Naive thymus-derived CD4-positive, alpha-beta T cell (primary cell): ENCODE results near the gene CA4. TPM values are rescaled to one million over a fixed set of nuclear protein-coding genes. Genes with fewer than 3 reads are reported as not detected.
"Not testable (repeated sequence)": the region's sequence is repeated elsewhere in the genome, so short reads cannot be mapped to it uniquely, and the experiment has no call there.

Source experiments
- ATAC-seq: fragments of 150-1000 bp; cut with Tn5 transposase; 2 replicates; pipeline ENCODE4 v1.10.0; 2021; ENCODE audit warnings: mild to moderate bottlenecking, moderate library complexity
- CTCF ChIA-PET: fragments of 350-600 bp; sonication (Branson Sonifier 250); formaldehyde crosslinking; loops from one replicate; lab custom pipeline; 2021; ENCODE audit warnings: antibody characterized with exemption; lab: Charles Lee
- POLR2A ChIA-PET: fragments of 350-600 bp; sonication (Branson Sonifier 250); formaldehyde crosslinking; loops from one replicate; lab custom pipeline; 2021; ENCODE audit warnings: antibody characterized with exemption, inconsistent platforms; lab: Charles Lee
- DNase-seq, 9 donors: peaks; one replicate each; pipeline versions ENCODE4 v3.0.0 to v3.0.0-alpha.2; 2020 to 2022; ENCODE audit warnings: mixed read lengths in 1 of 9
- H3K27ac ChIP-seq: one replicate; pipeline ENCODE4 v1.7.0; 2013; ENCODE audit warnings: mild to moderate bottlenecking, low read depth, low read length, moderate library complexity
- H3K27me3 ChIP-seq, 2 donors: one replicate each; pipeline ENCODE4 v1.7.0; 2013; ENCODE audit warnings: low read length in 2 of 2, mild to moderate bottlenecking in 2 of 2, moderate library complexity in 2 of 2; ENCODE audit not compliant: control insufficient read depth in 2 of 2, insufficient read depth in 2 of 2
- H3K36me3 ChIP-seq, 3 experiments: 1 replicate in 2 of 3; 2 replicates in 1 of 3; pipeline ENCODE4 v1.7.0; 2013; ENCODE audit warnings: low read length in 3 of 3, mild to moderate bottlenecking in 3 of 3, moderate library complexity in 1 of 3; ENCODE audit not compliant: insufficient read depth in 3 of 3, control insufficient read depth in 2 of 3
- H3K4me1 ChIP-seq, 2 donors: one replicate each; pipeline ENCODE4 v1.7.0; 2013; ENCODE audit warnings: low read length in 2 of 2, mild to moderate bottlenecking in 2 of 2, moderate library complexity in 1 of 2; ENCODE audit not compliant: control insufficient read depth in 2 of 2, insufficient read depth in 2 of 2
- H3K4me3 ChIP-seq: 2 replicates; pipeline ENCODE4 v1.7.0; 2013; ENCODE audit warnings: mild to moderate bottlenecking, low read length
- H3K9me3 ChIP-seq, 3 experiments: 1 replicate in 2 of 3; 2 replicates in 1 of 3; pipeline ENCODE4 v1.7.0; 2013; ENCODE audit warnings: low read length in 3 of 3; ENCODE audit not compliant: control insufficient read depth in 2 of 3
- H3K27ac Mint-ChIP-seq, 9 donors: one replicate each; pipeline ENCODE4 v1.8.0; 2020 to 2022; ENCODE audit warnings: mixed read lengths in 9 of 9, mild to moderate bottlenecking in 8 of 9, moderate library complexity in 5 of 9, inconsistent platforms in 2 of 9
- H3K27me3 Mint-ChIP-seq, 5 donors: one replicate each; pipeline ENCODE4 v1.8.0; 2021 to 2022; ENCODE audit warnings: mixed read lengths in 5 of 5, mild to moderate bottlenecking in 1 of 5
- H3K36me3 Mint-ChIP-seq, 5 donors: one replicate each; pipeline ENCODE4 v1.8.0; 2020 to 2022; ENCODE audit warnings: mixed read lengths in 5 of 5, mild to moderate bottlenecking in 3 of 5, inconsistent platforms in 1 of 5
- H3K4me1 Mint-ChIP-seq, 7 donors: one replicate each; pipeline ENCODE4 v1.8.0; 2020 to 2022; ENCODE audit warnings: mixed read lengths in 7 of 7, mild to moderate bottlenecking in 3 of 7, inconsistent platforms in 1 of 7
- H3K4me3 Mint-ChIP-seq, 10 donors: one replicate each; pipeline ENCODE4 v1.8.0; 2020 to 2022; ENCODE audit warnings: mild to moderate bottlenecking in 10 of 10, mixed read lengths in 10 of 10, moderate library complexity in 6 of 10, inconsistent platforms in 2 of 10
- H3K9me3 Mint-ChIP-seq, 11 donors: one replicate each; pipeline ENCODE4 v1.8.0; 2020 to 2022; ENCODE audit warnings: mixed read lengths in 11 of 11, mild to moderate bottlenecking in 4 of 11, inconsistent platforms in 1 of 11, moderate library complexity in 1 of 11
- intact Hi-C, 2 donors: fragments of 100-400 bp; cut with micrococcal nuclease; formaldehyde crosslinking; loops; one replicate each; pipeline ENCODE4 v1.15.1; 2023
- polyA plus RNA-seq, 2 donors: library from polyadenylated mRNA; unstranded; fragments of 300-500 nt; fragmentation: Illumina TruSeq; gene quantifications; one replicate each; pipeline ENCODE4 v1.2.3, GENCODE V29; 2021
- total RNA-seq, 6 experiments: library from RNA in 5 of 6; stranded (reverse) in 5 of 6; gene quantifications; 1 replicate in 5 of 6; 2 replicates in 1 of 6; pipeline ENCODE4 v1.2.3 and lab custom pipeline; 2021 to 2026

Gene CA4
- total and polyA plus RNA-seq, 7 experiments from 2014 or later = not detected

GRCh38 chr17:60193032-60193431 is 43.3 kb downstream of the CA4 start:
- peaks cover 4 to 34% (median 4%) of the 10 kb centered on the region in 3 experiments for H3K36me3 ChIP-seq
- H3K27me3 Mint-ChIP-seq, ATAC-seq, H3K4me1 ChIP-seq, DNase-seq, CTCF ChIA-PET, H3K4me1 Mint-ChIP-seq, H3K4me3 ChIP-seq, intact Hi-C loops, H3K27me3 ChIP-seq, H3K4me3 Mint-ChIP-seq, H3K9me3 Mint-ChIP-seq, H3K27ac ChIP-seq, H3K9me3 ChIP-seq: not testable (repeated sequence)
- POLR2A ChIA-PET = interaction anchor here (0.5 kb wide), 1 partner anchor 17 kb away, joined by 3 read pairs; no protein-coding TSS in a partner anchor
- H3K27ac Mint-ChIP-seq = peak overlapping the region in 1 of 9 donors; percentile 32
- H3K36me3 Mint-ChIP-seq = peaks cover 16 to 65% (median 35%) of the 10 kb centered on the region in 5 donors

DNA sequence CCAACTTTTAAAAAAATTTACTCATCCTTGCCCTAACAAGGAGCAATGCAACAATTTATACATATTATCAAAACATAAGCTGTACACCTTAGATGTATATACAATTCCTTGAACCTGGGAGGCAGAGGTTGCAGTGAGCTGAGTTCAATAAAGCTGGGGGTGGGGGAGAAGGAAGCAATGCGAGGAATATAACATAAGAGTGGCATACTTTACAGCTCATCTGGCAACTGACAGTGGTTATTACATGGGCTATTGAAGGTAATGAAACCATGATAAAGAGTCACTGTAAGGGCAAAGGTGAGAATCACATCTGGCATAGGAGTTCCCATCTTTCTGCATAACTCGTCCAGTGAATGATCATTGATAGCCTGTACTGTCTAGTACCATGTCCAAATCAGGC is 43.7 kb downstream of the CA4 start:
- ChIA-PET POLR2A (no interaction called here), CTCF (no interaction called here)
- peak overlapping the region in 1 of 9 donors; percentile 36 for H3K27ac Mint-ChIP-seq
- H3K36me3 Mint-ChIP-seq = peaks cover 16 to 69% (median 38%) of the 10 kb centered on the region in 5 donors
- peaks cover 0 to 5% (median 0%) of the 10 kb centered on the region in 7 donors for H3K4me1 Mint-ChIP-seq
- Histone ChIP-seq H3K9me3 (no peaks in the 10 kb centered on the region), H3K27ac (no peak overlapping the region), H3K4me1 (no peaks in the 10 kb centered on the region), H3K27me3 (no peaks in the 10 kb centered on the region), H3K36me3 (peaks cover 4 to 38% (median 7%) of the 10 kb centered on the region in 3 experiments), H3K4me3 (no peak overlapping the region)
- intact Hi-C loops = no loop called here
- DNase-seq (no peak), ATAC-seq (no peak)
- no peaks in the 10 kb centered on the region for H3K27me3 Mint-ChIP-seq
- H3K4me3 Mint-ChIP-seq = no peak overlapping the region
- H3K9me3 Mint-ChIP-seq = no peaks in the 10 kb centered on the region

- Mint-ChIP-seq H3K36me3 (peaks cover 16 to 64% (median 32%) of the 10 kb centered on the region in 5 donors), H3K27ac (peak overlapping the region in 1 of 9 donors; percentile 58)
- H3K27me3 Mint-ChIP-seq, POLR2A ChIA-PET, H3K4me3 Mint-ChIP-seq, H3K4me1 ChIP-seq, H3K4me1 Mint-ChIP-seq, intact Hi-C loops, H3K27me3 ChIP-seq, H3K9me3 Mint-ChIP-seq, H3K4me3 ChIP-seq, CTCF ChIA-PET, H3K9me3 ChIP-seq, ATAC-seq, DNase-seq, H3K27ac ChIP-seq: not testable (repeated sequence)
- H3K36me3 ChIP-seq = peaks cover 4 to 43% (median 5%) of the 10 kb centered on the region in 3 experiments
Measured at GRCh38 chr17:60194141-60194540, 44.4 kb downstream of the CA4 start.

GRCh38 chr17:60198630-60199029 is 48.9 kb downstream of the CA4 start:
- H3K27me3 ChIP-seq, DNase-seq, POLR2A ChIA-PET, ATAC-seq, intact Hi-C loops, H3K4me1 Mint-ChIP-seq, H3K4me1 ChIP-seq, H3K27me3 Mint-ChIP-seq, H3K4me3 ChIP-seq, H3K9me3 Mint-ChIP-seq, H3K9me3 ChIP-seq, H3K27ac ChIP-seq, H3K4me3 Mint-ChIP-seq: not testable (repeated sequence)
- H3K36me3 ChIP-seq = peaks cover 4 to 18% (median 5%) of the 10 kb centered on the region in 3 experiments
- H3K27ac Mint-ChIP-seq = peak overlapping the region in 1 of 9 donors; percentile 64
- peaks cover 12 to 42% (median 22%) of the 10 kb centered on the region in 5 donors for H3K36me3 Mint-ChIP-seq
- CTCF ChIA-PET = interaction anchor here (0.6 kb wide), 1 partner anchor 1603 kb away, joined by 6 read pairs; no protein-coding TSS in a partner anchor

- ATAC-seq, H3K36me3 ChIP-seq, H3K9me3 Mint-ChIP-seq, H3K9me3 ChIP-seq, POLR2A ChIA-PET, CTCF ChIA-PET, H3K4me1 Mint-ChIP-seq, H3K27me3 ChIP-seq, H3K27me3 Mint-ChIP-seq, H3K36me3 Mint-ChIP-seq, H3K27ac Mint-ChIP-seq, DNase-seq, H3K27ac ChIP-seq, H3K4me3 ChIP-seq, H3K4me1 ChIP-seq, H3K4me3 Mint-ChIP-seq, intact Hi-C loops: not testable (repeated sequence)
Measured at GRCh38 chr17:60205782-60206181, 56.0 kb downstream of the CA4 start.

- H3K27ac ChIP-seq, ATAC-seq, H3K36me3 Mint-ChIP-seq, H3K4me1 ChIP-seq, H3K36me3 ChIP-seq, H3K27me3 Mint-ChIP-seq, H3K4me3 Mint-ChIP-seq, POLR2A ChIA-PET, H3K9me3 Mint-ChIP-seq, H3K4me3 ChIP-seq, H3K27ac Mint-ChIP-seq, intact Hi-C loops, H3K4me1 Mint-ChIP-seq, CTCF ChIA-PET, H3K27me3 ChIP-seq, DNase-seq, H3K9me3 ChIP-seq: not testable (repeated sequence)
Measured at GRCh38 chr17:60208302-60208701, 58.5 kb downstream of the CA4 start.
